Loucy (cell line): Measurements from ENCODE around the gene LIN28B.

Source experiments
- EZH2phosphoT487 ChIP-seq: fragments of 200-600 bp; IDR thresholded peaks from 2 replicates; pipeline ENCODE4 v1.6.1; 2018; ENCODE audit warnings: antibody characterized with exemption, mild to moderate bottlenecking, moderate library complexity, borderline replicate concordance
- TF ChIP-seq, protein P1 (sequence below): fragments of 200-600 bp; sonication (generic); conservative IDR thresholded peaks from 2 replicates; pipeline ENCODE4 v1.5.1; 2014; ENCODE audit warnings: mild to moderate bottlenecking, antibody characterized with exemption, low read length

DNA sequence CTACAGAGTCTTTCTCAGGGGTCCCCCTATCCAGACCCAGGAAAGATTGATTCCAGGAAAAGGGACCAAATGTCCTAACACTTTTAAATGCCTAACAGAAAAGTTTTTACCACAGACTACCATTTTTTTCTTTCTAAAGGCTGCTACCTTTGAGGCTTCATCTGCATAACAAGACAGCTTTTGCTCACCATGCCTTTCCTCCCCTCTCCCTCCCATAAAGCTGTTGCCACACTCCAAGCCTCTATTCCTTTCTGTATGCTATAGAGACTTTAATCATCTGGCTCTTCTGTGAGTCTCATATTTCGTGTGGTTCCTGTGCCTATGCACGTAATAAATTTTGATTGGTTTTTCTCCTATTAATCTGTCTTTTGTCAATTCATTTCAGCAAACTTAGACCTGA lies 26.0 kb upstream of the LIN28B start:
- TF ChIP-seq EZH2phosphoT487, result no peak
- TF ChIP-seq, protein P1, sequence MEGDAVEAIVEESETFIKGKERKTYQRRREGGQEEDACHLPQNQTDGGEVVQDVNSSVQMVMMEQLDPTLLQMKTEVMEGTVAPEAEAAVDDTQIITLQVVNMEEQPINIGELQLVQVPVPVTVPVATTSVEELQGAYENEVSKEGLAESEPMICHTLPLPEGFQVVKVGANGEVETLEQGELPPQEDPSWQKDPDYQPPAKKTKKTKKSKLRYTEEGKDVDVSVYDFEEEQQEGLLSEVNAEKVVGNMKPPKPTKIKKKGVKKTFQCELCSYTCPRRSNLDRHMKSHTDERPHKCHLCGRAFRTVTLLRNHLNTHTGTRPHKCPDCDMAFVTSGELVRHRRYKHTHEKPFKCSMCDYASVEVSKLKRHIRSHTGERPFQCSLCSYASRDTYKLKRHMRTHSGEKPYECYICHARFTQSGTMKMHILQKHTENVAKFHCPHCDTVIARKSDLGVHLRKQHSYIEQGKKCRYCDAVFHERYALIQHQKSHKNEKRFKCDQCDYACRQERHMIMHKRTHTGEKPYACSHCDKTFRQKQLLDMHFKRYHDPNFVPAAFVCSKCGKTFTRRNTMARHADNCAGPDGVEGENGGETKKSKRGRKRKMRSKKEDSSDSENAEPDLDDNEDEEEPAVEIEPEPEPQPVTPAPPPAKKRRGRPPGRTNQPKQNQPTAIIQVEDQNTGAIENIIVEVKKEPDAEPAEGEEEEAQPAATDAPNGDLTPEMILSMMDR, result no peak
